CD1c-positive myeloid dendritic cell (primary cell): ENCODE data around the gene ZC3H12A.

Experiments used
- DNase-seq: peaks from one replicate; pipeline ENCODE4 v3.0.0-alpha.2; 2016; ENCODE audit errors: extremely low spot score

Gene ZC3H12A

DNA sequence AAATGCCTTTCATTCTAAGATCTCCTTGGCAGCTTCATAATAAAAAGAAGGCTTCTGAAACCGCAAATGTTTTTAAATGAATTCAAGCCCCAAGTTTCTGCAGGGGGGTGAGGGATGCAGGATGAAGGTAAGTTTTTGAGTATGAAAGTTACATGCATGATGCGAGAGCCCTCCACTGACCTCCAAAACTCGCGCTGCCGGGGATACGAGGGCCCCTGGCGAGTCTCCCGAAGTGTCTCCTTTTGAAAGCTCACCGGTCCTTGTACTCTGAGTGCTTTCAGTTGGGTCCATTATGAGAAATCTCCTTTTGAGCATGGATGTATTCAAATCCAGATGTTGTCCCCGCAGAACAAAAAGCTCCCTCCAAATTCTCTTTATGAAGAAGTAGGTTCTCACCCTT, 18.9 kb upstream of the ZC3H12A start:
- DNase-seq = no peak

DNA sequence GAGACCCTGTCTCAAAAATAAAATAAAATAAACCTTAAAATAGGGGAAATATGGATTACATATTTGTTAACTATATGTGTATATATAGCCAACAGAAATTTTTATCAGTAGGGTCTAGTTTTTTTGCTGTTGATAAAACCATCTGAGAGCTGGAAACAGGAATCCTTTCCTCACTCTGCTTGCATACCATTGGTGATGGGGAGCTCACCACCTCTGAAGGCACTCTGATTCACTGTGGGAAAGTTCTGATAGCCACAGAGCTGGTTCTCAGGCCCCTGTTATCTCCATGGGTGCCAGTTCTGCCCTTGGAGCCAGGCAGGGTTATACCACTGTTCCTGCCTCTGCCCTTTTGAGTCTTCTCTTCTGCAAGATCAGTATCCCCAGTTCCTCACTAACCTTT, 17.8 kb upstream of the ZC3H12A start:
- DNase-seq = no peak

DNA sequence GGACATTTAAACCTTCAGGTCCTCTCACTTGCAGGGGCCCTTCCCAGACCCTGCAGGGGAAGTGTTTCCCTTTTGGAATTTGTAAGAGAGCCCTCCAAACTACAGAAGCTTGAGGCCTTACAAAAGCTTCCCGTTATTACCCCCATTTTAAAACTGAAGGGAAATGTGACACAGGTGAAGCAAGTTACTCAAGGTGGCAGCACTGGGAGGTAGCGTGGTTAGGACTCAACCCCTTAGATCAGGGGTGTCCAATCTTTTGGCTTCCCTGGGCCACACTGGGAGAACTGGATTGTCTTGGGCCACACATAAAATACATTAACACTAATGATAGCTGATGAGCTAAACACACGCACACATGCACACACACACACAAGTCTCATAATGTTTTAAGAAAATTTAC, 15.8 kb upstream of the ZC3H12A start:
- no peak for DNase-seq

DNA sequence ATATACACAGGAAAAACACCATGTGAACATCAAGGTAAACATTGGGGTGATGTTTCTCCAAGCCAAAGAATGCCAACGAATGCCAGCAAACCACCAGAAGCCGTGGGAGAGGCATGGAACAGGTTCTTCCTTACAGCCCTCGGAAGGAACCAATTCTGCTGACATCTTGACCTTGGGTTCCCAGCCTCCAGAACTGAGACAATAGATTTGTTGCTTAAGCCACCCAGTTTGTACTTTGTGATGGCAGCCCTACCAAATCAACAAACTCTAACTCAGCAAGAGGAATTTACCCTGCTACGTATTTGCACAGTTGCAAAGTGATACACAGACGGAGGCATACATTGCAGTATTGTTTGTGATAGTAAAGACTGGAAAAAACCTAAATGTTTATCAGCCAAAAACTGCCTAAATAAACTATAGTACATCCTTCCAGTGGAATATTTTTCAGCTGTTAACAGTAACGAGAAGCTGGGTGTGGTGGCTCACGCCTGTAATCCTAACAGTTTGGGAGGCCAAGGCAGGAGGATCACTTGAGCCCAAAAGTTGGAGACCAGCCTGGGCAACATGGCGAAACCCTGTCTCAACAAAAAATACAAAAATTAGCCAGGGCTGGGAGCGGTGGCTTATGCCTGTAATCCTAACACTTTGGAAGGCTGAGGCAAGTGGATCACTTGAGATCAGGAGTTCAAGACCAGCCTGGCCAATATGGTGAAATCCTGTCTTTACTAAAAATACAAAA, 12.5 kb upstream of the ZC3H12A start:
- DNase-seq = no peak

DNA sequence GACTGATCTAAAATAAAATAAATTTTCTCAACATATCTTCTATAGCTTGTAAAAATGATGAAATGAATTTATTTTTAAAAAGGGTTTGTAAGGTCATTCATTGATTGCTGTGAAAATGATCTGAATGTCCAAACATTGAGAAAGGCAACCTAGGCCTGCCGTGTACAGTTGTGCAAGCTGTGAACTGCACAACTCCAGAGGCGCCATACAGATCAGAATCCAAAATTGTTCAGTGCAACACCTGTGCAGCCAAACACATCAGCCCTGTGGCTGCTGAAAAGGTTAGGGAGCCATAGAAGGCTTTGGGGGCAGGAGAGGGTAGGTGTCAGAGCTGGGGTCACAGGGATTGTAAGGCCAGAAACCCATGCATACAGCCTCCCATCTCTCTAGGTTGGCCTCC, 9.9 kb upstream of the ZC3H12A start:
- no peak for DNase-seq

DNA sequence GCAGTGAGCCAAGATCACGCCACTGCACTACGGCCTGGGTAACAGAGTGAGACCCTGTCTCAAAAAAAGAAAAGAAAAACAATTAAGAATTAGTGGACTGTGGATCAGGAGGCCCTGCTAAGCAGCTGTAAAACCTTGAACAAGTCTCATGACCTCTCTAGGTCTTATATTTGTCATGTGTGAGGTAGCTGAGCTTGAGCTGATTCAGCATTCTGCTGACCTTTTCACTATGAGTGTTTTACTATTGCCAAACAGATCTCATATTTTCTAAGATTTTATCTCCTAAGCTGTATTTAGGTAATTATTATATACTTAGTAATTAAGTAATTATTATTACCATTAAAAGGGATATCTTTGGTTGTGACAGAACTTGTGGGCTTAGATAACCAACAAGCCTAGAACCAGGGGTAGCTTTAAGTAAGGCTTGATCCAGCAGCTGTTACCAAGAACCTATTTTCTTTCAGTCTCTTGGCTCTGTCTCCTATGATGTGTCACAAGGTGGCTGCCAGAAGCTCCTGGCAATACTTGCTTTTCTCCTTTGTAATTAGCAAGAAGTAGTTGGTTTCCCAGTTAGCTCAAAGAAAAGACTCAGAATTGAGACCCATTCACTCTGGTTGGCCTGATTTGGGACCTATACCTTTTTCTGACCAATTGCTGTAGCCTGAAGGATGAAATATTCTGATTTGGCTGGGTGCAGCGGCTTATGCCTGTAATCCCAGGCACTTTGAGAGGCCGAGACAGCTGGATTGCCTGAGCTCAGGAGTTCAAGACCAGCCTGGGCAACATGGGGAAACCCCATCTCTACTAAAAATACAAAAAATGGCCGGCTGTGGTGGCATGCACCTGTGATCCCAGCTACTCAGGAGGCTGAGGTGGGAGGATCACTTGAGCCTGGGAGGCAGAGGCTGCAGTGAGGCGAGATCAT, 8.5 kb upstream of the ZC3H12A start:
- DNase-seq = no peak

DNA sequence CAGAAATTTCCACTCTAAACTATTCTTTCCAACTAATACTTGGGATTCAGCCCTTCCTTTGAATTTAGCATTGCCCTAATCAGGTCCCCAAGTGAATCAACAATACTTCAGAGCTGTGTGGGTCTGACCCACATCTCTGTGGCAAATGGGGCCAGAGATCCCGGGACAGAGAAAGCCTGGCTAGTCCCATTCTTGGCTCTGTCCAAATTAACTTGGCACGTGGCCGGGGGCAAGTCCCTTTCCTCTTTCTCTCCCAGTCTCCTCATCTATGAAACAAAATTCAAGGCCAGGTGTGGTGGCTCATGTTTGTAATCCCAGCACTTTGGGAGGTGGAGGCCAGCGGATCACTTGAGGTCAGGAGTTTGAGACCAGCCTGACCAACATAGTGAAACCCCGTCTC, 6.3 kb upstream of the ZC3H12A start:
- no peak for DNase-seq

DNA sequence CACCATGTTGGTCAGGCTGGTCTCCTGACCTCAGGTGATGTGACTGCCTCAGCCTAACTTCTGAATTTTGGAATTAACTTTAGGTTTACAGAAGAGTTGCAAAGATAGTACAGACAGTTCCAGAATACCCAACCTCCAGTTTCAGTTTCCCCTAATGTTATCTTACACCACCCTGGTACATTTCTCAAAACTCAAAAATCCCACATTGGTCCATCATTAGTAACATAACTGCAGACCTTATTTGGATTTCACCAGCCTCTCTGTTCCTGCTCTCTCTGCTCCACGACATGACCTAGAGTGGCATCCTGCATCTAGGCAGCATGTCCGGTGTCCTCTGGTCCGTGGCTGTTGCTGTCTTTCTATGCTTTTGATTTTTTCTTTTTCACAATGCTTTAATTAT, 5.0 kb upstream of the ZC3H12A start:
- no peak for DNase-seq

DNA sequence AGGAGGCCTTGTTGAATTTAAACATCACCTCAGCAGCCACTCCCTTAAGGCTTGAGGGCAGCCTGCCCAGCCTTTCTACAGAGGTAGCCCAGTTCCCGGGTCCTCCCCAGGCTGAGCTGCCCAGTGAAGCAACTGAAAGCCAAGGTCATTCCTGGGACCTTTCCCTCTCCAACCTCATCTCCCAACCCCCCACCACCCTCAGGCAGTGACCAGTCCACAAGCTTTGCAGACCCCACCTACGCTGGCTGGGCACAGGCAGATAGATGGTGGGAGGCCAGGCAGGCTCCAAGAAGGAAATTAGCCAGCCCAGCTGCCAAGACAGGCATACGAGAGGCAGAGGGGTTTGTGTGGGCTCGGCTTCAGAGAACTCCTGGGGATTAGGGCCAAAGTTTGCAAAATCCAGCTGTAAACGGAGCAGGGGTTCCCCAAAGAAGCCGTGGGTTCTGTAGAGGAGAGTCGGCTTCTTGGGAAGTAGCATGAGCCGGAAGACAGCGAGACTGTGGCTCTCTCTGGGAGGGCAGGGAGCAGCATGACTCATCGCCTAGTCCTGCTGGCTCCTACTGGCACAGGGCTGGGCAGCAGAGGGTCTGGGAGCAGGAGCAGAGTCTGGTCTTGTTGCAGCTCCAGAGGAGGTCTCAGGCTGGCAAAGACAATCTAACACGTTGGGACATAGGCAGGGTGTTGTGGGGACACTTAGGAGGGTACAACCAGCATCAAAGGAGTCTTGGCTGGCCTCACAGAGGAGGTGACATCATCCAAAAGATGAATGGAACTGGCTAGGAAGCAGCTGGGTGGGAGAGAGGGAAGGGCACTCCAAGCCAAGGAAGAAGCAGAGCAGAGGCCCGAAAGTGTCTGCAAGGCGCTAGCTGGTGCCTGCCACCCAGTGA, 2.8 kb upstream of the ZC3H12A start:
- DNase-seq = peak; percentile 88

DNA sequence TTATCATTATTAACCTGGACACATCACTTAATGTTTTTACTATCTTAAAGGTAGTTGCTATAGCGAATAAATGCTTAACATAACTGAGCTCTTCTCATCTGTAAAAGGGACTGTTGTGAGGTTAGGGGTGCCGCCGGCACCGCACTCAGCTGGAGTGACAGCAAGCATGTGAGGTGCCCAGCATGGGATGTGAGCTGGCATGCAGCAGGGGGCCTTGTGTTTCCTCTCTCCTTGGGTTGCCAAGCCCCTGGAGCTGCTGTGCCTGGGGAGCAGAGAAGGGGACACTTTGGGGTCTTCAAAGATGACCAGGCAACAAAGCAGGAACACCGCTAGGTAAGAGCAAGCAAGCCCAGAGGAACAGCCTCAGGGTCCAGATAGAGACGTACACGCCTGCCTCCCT, 2.1 kb upstream of the ZC3H12A start:
- DNase-seq = no peak

DNA sequence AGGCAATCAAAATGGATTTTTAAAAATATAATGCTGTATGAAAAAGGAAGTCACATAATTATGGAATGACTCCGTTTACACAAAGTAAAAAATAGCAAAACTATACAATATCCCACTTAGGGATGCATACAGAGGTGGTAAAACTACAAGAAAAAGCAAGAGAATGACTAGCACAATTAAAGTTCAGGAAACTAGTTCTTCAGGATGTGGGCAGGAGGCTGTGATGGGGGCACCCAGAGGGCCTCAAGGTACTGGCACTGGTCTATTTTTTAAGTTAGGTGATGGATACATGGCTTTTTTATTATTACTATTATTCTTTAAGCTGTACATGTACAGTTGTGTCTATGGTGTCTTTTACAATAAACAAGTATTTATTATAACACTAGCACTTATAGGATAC, 1.4 kb upstream of the ZC3H12A start:
- DNase-seq = no peak

DNA sequence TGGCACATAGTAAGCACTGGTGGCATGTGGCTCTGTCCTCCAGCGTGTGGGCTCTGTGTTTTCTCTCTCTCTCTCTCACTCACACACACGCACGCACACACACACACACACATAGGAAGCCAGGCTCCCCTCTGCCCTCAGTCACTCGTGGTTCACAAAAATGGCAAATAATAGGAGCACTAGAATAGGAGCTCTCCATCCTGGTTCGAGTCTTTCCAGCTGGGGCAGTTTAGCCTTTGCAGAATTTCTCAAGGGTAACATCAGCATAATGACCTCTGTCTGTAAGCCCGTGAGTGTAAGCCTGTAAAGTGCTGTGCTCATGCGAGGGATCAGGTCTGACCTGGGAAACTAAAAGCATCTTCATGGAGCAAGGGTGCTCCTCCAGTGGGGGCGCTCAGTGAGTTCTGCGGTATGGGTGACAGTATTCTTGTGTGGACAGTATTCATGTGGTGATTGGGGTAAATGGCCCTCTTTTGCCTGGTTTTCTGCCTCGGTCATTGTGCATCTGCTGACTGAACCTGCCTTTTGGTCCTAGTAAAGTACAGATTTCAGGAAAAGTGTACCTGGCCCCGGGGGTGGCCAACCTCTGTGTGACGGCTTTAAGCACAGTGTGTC, 842 bp upstream of the ZC3H12A start:
- peak; percentile 37 for DNase-seq

DNA sequence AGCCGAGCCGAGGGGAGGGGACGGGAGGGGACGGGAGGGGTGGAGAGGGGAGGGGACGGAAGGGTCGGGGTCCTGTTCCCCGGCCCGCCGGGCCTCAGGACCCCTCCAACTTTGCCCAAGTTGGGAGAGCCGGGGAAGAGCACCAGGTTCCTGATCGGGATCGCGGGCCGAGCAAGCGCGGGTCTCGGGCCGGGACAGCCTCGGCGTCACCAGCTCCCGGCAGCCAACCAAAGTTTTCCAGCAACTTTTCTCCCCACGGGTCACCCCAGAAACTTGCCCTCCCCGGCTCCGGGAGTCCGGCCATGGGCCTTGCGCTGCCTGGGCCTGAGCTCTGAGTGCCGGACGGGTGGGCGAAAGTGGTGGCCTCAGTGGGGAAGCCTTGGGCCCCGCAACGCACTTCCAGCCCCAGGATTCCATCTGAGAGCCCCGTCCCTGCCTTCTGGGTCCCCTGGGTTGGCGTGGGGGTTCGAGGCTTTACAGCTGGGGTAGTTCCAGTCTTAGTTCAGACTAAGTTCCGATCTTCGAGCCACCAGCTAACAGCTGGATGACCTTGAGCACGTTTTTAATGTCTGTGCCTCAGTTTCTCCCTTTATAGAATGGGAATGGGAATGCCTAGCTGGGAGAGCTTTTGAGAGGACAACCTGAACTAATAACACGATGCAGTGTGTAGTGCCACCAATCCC, 458 bp downstream of the ZC3H12A start:
- no peak for DNase-seq

DNA sequence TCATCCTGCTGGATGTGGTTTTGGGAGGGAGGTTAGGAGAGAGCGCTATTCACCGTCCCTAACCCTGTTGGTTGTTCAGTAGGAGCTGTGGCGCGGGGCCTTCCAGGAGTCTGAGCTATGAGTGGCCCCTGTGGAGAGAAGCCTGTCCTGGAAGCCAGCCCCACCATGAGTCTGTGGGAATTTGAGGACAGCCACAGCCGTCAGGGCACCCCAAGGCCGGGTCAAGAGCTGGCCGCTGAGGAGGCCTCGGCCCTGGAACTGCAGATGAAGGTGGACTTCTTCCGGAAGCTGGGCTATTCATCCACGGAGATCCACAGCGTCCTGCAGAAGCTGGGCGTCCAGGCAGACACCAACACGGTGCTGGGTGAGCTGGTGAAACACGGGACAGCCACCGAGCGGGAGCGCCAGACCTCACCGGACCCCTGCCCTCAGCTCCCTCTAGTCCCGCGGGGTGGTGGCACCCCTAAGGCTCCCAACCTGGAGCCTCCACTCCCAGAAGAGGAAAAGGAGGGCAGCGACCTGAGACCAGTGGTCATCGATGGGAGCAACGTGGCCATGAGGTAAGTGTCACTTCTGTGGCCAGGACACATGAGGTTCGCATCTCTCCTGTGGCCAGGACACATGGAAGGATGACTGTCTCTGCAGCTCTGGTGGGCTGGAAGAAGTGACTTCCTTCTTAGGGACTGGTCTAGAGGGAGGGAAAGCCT, 1.2 kb downstream of the ZC3H12A start:
- no peak for DNase-seq

DNA sequence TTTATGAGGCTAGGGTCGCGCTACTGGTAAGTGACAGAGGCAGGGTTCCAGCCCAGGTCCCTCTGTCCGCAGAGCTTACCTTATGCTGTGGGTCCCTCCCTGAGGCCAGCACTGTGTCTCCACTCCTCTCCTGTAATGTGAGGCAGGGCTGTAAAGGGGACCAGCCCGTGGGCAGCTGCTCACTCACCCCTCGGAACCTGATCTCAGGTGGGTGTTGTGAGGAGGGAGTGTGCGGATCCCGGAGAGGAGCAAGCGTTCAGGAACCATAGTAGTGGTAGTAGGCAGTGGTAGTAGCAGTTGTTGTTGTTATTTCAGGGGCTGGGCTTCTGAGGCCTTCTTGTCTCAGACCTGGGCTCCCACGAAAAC, 1.7 kb downstream of the ZC3H12A start:
- DNase-seq = no peak

DNA sequence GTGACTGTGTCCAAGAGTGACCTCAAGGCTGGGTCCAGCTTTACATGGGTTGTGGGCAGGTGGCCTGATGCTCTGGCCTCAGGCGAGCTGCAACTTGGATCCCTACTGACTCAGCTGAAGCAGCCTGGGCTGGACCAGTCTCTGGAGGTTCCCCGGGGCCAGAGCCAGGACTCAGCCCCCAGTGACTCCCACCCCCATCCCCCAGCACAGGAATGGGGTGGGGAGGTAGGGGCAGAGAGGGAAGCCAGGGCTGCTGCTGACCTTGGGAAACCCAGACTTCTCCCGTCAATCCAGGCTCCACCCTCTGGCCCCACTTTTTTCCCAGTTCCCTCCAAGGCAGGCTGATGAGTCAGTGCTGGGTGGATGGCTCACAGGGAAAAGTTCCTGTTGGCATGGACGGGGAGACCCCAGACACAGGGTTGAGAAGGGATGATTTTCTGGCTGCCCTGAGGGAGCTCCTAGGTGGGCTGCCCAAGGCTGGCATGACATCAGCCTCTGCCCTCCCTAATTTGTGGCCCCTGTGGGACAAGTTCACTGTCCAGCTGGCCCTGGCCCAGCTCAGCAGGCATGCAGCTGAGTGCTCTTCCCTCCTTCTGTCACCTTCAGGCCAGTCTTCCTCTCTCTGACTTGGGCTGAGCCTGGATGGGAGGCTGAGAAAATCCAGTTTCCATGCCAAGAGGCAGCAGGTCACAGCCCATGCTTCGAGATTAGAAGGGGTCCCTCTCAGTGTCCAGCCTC, 2.2 kb downstream of the ZC3H12A start:
- DNase-seq = peak; percentile 70

DNA sequence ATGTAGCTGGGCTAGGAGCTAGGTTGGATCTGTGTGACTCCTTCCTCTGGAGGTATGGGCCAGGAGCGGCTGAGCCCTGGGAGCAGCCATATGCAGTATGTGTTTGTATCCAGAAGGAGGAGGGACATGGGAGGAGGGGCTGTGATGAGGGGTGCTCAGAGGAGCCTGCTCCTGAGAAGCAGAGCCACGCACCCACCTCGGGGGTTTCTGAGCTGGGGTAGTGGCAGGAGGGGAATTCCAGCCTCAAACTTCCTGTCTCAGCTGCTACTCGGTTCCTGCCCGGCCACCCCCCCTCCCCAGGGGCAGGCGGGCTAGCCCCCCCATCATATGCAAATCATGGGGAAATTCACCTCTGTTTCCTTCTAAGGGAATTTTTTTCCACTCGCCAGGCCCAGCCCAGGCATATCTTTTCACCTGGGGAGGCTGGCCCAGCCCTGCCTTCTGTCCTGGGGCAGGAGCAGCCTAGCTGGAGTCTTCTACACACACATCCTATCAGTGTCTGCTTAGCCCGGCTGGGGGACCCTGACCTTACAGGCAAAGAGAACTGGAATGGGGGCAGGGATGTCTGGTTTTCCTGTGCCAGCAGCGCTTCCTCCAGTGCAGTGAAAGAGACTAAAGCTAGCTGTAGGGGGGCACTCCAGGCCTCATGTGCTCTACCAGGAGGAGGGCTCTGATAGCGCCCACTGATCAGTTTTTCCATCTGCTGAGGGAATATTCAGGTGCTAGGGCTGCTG, 3.0 kb downstream of the ZC3H12A start:
- DNase-seq = peak; percentile 82

DNA sequence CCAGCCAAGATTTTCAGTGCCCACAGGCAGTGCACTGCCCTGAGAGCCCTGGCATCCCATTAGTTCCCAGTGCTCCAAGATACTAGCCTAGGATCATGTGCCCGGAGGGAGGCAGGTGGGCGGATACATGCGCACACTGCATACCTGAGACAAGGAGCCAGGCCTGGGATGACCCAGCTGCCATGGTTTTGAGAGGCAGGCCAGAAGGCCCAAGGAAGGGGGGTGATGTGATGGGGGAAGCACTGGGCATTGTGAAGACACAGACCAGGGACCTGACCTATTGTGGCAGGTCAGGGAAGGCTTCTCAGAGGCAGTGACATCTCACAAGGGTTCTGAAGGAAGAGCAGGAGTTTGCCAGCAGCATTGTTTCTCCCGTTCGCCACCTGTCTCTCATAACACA, 3.6 kb downstream of the ZC3H12A start:
- DNase-seq = no peak

DNA sequence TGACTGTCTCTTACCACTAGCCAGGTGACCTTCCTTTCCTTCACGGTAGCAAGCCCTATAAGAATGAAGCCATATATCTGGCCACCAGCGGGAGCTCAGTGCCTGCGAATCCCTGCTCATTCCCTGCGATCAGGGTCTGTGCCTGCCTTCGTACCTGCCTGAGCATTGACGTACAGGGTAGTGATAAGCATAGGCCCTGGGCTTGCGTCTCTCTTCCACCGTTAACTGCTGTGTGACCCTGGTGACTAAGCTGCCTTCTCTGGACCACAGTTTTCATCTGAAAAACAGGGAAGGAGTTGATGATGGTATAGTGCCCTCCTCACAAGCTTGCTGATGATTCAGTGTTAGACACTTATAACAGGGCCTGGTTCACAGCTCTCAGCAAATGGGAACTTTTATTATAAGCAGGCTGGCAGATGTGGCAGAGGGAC, 4.1 kb downstream of the ZC3H12A start:
- peak; percentile 67 for DNase-seq
